HS-5 (cell line): ENCODE data around the gene KLHL2.

Experiments used
- DNase-seq: peaks from one replicate; pipeline ENCODE4 v3.0.0-alpha.2; 2012; ENCODE audit warnings: low read depth

KLHL2 gene

DNA sequence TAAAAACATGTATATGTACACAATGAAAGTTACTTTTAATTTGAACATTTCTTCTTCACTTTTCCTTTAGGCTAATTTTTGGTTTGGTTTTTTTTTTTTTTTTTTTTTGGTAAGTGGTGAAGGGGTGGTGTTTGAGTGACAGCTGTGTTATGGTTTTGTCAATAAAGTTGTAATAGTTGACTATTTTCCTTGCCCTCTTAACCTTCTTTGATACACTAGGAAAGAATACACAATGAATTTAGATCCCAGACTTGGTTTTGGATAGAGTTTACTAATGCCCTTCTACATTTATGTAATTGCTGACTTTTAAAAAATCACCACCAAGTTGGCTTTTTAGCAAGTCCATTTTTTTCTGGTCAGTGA lies 82.0 kb downstream of the KLHL2 start:
- no peak for DNase-seq

DNA sequence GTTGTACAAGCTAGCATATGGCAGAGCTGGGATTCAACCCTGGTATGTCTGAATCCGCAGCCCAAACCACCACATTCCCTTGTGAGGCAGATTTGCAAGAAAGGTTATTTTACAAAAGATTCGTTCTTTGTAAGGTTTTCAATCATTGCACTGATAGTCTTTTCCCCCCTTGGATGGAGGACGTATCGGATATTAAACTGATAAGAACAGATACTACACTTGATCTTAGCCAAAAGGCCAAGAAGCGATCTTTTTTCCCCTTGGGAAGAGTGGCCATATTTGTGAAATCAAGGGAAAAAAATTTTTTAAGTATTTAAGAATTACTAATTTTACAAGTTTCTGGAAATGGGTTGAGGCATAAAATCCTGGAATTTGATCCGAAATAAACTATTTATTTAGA lies 85.7 kb downstream of the KLHL2 start:
- no peak for DNase-seq

DNA sequence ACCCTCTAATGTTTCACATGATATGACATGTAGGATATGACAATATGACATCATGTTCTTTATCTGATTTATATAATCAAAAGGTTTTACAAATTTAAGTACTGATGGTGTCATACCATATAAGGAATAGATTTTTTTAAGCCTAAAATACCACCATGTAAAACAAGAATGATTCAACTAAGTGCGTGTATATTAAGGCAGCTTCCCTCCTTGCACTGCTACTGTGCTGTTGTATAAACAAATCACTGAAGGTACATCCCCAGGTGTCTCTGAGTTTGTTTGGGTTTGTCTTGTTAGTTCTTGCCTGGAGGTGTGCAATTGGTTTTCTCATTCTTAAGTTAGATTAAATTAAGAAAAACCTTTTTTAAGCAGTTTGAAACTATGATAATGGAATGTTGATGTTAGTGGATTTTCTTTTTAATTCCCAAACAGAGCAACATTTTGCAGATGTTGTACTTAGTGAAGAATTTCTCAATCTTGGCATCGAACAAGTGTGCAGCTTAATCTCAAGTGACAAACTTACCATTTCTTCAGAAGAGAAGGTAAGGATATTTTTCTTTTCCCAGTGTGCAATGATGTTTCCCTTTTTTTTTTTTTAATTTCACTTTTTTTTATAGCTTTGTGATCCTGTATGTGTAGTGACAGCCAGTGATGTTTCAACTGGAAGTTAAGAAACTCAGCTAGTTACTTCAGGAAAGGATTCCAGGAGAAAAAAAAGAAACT lies 86.7 kb downstream of the KLHL2 start:
- DNase-seq, result no peak

DNA sequence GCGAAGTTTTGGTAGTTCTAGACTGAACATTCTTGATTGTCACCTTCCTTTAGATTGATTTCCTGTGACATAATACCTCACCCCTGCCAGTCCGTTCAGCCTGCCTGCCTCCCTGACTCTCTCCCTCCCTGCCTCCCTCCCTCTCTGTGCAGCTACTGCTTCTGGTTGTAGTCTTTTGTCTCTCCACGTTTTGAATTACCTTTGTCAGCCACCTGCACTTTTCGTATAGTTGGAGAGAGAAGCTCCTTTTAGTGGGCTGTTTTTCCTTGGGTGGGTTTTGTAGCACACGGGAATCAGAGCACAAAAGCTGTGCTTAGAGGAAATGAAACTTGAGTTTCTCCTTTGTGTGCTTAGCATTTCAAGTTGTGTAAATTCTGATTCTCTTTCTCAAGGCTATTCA lies 87.5 kb downstream of the KLHL2 start:
- no peak for DNase-seq

DNA sequence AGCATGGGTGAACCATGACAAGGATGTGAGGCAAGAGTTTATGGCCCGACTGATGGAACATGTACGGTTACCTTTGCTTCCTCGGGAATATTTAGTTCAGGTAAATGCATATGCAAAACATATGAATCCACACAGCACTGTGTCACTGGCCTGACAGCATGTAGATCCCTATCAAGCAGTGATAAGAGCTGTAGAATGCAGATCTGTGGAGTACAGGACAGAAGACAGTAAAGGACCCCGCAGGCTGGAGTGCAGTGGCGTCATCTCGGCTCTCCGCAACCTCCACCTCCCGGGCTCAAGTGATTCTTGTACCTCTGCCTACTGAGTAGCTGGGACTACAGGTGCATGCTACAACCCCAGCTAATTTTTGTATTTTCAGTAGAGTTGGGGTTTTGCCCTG lies 90.3 kb downstream of the KLHL2 start:
- DNase-seq, result no peak

DNA sequence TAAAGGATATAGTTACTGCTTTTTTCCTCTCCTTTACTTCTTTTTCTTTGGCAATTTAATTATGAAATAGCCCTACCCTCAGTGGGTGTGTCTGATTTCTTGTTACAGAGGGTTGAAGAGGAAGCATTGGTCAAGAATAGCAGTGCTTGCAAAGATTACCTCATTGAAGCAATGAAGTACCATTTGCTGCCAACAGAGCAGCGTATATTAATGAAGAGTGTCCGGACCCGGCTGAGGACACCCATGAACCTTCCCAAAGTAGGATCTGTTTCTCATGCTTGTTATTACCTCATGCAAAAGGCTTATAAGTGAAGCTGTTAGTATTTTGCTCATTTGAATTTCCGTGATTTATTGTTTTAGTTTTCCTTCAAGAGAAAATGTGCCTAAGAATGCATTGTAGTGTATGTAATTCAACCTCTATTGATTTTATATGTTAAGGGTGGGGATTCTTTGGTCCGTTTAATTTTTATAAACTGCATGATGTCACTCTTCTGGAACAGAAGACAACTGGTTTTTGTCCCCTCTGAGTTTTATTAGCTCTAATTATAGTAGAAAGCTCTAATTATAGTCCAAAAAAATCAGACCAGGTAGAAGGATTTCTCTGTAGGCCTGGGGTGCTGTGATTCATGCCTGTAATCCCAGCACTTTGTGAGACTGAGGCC lies 92.2 kb downstream of the KLHL2 start:
- DNase-seq, result no peak

DNA sequence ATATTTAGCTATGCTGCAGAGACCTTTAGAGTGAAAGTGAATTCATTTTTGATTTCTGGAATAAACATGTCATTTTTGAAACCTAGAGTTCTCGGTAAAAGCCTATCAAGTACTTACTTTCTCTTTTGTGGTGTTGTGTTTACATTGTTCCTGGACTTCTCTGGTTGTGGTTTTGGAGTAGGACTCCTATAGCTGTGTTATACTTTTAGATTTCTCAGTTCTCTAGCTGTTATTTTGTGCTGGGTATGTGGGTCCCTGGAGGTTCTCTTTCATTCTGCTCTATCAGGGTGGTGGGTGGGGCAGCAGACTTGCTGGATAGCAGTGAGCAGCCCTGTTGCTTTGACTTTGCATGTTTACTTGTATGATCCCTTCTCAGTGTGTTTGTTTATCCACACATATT lies 94.5 kb downstream of the KLHL2 start:
- DNase-seq, result no peak

DNA sequence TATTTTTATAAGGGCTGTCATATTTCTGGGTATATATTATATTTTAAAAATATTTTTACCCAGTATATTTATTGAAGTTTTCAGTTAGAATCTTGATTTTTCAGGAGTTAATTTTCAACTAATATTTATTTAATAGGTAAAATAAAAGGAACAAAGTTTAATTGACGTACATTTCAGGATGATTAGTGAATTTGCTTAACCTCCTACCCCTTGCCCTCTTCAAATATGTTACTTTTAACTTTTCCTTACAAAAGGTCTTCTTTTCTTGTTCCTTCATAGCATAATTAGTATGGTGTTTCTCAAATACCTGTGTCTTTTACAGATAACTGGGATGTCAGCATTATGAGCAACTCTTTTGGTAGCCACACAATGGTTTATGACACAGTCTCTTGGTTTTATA lies 95.3 kb downstream of the KLHL2 start:
- DNase-seq, result no peak

DNA sequence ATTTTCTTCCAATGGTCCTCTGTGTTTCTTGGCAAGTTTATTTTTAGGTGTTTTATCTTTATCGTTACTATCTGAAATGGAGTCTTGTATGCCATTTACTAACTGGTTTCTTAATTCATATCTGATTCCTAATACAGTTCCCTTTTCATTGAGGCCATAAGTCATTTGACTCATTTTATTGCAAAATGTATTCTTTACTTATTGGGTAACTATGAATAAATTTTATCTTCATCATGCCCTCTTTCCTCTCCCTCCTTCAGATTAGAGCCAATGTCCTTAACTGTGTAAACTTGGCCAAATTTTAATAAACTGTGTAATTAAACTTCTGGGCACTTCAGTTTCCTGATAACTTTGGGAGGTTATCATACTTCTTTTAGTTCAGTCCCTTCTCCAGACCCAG lies 100.8 kb downstream of the KLHL2 start:
- no peak for DNase-seq

DNA sequence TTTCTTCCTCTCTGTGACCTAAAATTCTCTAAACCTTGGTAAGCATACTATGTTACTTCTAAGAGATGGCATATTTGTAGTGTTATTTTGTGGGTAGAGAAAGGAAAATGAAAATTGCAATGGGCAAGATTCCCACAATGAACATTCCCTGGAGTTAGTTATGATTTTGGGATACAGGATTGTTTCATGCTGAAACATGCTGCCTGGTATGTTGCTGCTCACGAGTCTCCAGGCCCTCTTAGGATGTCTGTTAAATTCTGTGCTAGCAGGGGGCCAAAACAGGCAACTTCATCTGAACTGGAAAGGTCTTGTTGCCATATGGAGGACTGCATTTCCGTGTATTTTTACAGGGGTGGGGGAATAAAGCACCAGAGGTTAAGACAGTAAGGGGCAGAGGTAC lies 101.2 kb downstream of the KLHL2 start:
- DNase-seq, result no peak

DNA sequence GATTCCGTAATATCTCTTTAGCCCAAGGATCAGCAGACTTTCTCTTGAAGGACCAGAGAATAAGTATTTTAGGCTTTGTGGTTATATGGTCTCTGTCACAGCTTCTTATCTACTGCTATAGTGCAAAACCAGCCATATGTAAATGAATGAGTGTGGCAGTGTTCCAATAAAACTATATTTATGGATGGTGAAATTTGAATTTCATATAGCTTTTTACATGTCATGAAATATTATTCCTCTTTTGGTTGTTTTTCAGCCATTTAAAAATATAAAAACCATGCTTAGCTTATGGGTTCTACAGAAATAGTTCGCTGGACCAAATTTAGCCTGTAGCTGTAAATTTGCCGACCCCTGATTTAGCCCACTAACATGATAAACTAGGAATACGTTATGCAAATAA lies 102.1 kb downstream of the KLHL2 start:
- DNase-seq, result no peak

DNA sequence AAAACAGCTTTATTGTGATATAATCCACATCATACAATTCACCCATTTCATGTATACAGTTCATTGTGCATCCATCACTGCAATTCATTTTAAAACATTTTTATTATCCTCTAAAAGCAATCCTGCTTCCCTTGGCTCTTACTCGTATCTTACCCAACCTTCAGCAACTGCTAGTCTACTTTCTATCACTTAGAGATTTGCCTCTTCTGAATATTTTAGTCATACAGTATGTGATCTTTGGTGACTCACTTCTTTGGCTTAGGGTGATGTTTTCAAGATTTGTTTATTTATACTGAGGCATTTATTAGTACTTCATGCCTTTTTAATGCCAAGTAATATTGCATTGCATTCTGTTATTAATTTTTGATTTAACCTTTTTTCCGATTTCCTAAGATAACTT lies 105.1 kb downstream of the KLHL2 start:
- no peak for DNase-seq

DNA sequence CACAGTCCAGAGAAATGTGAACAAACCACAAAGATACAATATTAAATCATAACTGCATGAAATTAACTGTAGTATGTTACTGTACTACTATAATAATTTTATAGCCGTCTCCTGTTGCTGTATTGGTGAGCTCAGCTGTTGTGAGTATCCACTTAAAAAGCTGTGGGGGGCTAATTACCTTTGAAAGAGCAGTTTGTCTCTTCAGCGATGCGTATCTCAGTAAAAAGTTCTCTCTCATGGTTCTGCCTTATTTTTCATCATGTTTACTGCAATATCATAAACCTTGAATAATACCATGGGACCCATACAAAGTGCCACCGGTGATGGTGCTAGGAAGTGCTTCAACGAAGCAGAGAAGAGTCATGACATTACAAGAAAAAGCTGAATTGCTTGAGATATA lies 111.7 kb downstream of the KLHL2 start:
- no peak for DNase-seq

DNA sequence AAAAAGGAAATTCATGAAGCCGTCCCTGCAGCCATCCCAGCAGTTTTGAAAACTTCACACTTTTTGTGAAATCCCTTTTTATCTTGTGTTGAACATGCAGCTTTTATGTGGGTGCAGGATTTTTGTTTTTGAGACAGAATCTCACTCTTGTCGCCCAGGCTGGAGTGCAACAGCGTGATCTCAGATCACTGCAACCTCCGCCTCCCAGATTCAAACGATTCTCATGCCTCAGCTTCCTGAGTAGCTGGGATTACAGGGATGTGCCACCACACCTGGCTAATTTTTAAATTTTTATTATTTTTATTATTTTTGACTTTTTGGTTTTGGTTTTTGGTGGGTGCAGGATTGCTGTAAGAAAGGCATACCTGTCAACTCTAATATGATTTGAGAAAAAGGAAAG lies 112.1 kb downstream of the KLHL2 start:
- no peak for DNase-seq

DNA sequence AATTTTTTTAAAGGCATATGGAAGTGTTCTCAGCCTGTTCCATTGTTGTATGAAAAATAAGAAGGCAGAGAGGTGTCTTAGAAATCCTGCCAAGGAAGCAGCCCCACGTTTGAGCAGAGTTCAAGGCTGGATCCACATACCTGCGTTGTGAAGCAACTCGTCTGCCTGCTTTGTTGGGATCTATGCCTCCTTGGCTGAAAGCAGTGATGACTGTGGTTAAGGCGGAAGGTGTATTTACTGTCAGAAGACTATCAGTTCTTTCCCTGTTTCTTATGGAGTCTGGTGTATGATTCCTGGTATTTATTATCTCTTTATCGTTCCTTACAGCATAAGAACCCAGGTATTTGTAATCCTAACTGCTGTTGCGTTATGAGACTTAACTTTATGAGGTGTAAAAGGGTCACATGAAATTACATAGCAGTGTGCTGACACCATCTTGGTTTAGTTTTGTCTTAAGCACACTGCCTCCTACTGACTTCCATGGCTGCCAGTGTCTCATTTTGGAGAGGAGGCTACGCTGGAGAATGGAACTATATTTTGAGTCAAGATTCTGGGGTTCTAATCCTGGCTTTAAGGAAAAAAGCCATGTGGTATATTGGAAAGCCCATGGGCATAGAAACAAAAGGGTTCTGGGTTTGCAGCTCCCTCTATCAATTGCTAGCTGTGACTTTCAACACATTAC lies 117.0 kb downstream of the KLHL2 start:
- DNase-seq, result no peak

DNA sequence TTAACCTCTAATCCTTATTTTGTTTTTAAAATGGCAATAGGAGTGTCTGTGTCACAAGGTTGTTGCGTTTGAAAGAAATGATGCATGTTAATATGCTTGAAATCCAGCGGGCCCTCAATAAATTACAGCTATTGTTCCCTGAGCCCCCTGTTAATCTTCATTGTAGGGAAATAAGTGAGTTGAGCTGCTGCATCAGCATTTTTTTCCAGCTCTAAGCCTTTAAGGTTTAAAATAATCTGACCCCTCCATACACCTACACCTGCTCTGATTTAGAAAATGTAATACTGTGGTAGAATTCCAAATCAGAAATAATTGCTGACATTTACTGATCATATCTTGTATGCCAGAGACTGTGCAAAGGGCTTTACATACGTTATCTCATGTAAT lies 117.5 kb downstream of the KLHL2 start:
- no peak for DNase-seq

DNA sequence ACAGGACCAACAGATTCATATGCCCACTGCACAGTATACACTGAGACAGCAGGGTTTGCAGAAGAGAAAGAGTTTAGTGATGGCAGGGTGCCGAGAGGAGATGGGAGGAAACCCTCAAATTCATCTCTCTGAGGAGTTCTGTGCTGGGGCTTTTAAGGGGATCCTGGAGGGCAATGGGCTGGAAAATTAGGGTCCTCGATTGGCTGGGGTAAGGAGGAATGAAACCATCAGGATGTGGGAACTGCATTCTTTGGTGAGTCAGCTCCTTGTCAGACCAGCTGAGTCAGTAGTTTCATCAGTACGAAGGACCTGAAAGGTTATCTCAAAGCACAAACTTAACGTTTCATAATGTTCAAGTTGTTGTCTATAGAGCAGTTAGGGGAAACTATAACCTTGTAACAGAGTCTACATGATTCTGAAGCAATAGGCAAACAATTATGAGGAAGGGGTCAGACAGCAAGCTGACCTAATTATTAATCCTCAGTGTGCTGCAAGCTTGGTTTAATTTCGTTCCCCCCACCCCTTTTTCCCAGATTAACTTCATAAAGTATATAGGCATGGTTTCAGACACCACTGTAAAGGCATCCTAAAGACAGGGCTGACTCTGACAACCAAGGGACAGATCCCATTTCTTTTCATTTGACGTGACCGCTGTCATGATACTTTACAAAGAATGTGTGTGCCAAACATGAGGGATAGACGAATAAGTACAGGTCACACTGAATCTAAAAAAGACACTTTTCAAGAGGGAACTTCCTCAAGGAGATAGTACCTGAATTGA lies 118.6 kb downstream of the KLHL2 start:
- DNase-seq, result peak; percentile 81

DNA sequence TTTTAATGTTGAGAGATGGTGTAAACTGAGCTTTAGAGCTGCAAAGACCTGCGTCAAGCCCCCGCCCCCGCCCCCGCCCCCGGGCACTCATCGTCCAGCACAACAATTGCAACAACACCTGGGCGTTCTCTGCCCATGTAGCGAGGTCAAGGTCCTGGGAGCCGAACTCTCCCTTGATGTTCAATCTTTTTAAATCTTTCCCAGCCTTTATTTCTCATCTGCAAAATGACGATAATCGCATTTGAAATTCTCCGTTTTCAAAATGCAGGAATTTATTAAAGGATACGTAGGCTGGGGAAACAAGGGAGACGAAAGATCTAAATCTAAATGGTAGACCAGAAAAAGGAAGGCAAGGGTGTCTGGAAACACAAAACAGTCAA lies 119.5 kb downstream of the KLHL2 start:
- DNase-seq, result no peak

DNA sequence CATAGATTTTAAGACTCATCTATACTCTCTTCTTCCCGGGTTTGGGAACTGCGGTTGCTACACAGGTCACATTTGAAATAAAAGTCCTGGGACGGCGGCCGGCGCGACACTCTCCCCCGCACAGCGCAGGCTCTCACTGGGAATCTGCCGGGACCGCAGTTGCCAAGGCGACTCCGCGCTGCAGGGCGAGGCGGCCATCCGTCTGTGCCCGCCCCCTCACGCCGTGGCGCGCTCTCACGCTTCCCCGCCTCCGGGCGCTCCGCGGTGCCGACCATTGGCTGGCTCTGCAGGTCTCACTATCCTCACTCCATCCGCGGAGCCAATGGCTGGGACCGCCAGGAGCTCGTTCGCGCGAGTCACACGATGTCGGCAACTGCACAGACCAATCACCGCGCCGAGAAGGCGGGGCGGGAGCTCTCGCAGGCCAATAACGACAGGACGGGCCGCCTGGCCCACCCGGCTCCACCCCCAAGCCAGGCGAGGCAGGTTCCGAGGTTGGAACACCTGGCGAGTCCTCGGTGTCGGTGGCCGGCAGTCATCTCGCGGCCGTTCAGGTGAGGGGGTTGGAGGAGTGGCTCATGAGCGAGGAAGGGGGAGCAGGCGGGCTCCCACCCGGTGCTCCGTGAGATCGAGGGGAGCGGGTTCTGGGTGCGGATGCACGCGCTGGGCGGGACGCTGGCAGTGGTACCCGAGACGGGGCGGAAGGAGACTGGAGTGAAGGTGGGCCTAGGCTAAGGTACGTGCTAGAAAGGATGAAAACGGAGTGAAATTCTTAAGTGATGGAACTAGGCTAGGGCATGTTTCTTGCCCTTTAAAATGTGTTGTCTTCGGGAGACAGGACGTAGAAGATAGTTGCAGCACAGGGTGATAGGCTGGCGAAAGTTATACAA lies 120.1 kb downstream of the KLHL2 start, which contains the start of gene MSMO1:
MSMO1 (plus strand) TSS at position 459 of the 890 bp plus-strand sequence. CDS start 5,702 bp downstream, outside the sequence.
- DNase-seq, result peak; percentile 92

DNA sequence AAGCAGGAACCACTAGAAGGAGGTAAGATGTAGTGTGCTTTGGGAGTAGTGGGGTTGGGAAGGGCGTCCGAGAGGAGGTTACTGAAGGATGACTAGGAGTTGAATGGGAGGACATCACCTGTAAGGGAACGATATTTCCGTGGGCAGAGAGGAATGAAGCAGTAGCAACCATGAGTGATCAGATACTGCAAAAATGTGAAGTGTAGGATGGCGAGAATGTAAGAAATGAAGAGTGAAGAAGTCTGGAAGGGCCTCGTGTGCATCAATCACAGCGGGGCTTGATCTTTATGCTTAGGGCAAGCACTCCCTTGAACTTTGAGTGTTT lies 120.7 kb downstream of the KLHL2 start:
- no peak for DNase-seq

DNA sequence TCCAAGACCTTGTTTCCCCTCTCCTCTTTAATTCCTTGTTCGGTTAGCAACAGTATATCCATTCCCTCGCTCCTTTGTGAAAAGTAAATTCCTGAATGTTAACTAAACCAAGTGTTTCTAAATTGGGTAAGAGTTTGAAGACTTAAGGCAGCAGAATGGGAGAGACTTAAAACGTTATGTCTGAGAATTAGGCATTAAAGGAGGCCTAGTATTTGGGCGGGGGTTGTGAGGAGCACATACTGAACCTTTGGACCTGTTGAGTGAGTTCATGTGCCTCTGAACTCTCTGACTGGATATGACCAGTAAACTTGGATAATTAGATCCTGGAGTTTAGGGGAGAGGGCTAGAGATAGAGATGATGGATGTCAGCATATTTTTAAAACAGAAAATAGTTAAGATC lies 121.3 kb downstream of the KLHL2 start:
- DNase-seq, result no peak

DNA sequence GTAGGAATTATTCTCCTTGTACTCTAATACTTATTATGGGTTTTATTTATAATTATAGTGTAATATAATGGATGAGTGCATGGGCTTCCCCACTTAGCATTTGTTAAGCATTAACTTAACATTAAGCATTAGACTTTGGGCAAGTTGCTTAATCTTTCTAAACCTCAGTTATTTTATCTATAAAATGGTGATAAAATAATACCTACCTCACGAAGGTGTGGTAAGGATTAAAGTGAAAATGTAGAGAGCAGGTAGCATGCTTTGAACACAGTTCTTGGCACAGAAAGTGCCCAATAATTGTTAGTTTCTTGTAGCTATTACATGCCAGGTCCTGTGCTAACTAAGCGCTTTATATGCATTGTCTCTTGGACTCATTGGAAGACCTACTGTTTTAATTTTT lies 122.7 kb downstream of the KLHL2 start:
- DNase-seq, result no peak
